HFF-Myc (cell line): ENCODE data around the gene SCMH1.

Source experiments
- DNase-seq: peaks from one replicate; pipeline ENCODE4 v3.0.0-alpha.2; 2011; ENCODE audit warnings: low read depth; ENCODE audit errors: extremely low read depth
- H3K4me3 ChIP-seq: replicated peaks from 2 replicates; pipeline ENCODE4 v1.5.1; 2011; ENCODE audit warnings: low read depth, mild to moderate bottlenecking, control low read depth, low read length
- CTCF ChIP-seq: IDR thresholded peaks from 2 replicates; pipeline ENCODE4 v1.5.1; 2012; ENCODE audit warnings: mild to moderate bottlenecking, low read depth, low read length, control low read depth; ENCODE audit errors: missing control alignments

The SCMH1 gene

GRCh38 chr1:41037116-41037903 lies 204.8 kb downstream of the SCMH1 start:
- DNase-seq: no peak
- no peak for TF ChIP-seq CTCF
- no peak overlapping the region for H3K4me3 ChIP-seq

- H3K4me3 ChIP-seq: no peak overlapping the region
- TF ChIP-seq CTCF: no peak
- DNase-seq: no peak
Measured at GRCh38 chr1:41033272-41033671, 208.8 kb downstream of the SCMH1 start.

GRCh38 chr1:41032147-41032546 lies 210.0 kb downstream of the SCMH1 start:
- DNase-seq: no peak
- H3K4me3 ChIP-seq: no peak overlapping the region
- TF ChIP-seq CTCF: no peak

GRCh38 chr1:41030872-41031616 lies 211.1 kb downstream of the SCMH1 start:
- no peak for DNase-seq
- TF ChIP-seq CTCF: no peak
- H3K4me3 ChIP-seq: no peak overlapping the region

- TF ChIP-seq CTCF: no peak
- no peak overlapping the region for H3K4me3 ChIP-seq
- DNase-seq: no peak
Measured at GRCh38 chr1:41028034-41028642, 214.0 kb downstream of the SCMH1 start.

GRCh38 chr1:41025979-41026819 lies 215.9 kb downstream of the SCMH1 start:
- no peak for DNase-seq
- no peak for TF ChIP-seq CTCF

More at GRCh38 chr1:41025979-41026819, 215.9 kb downstream of the SCMH1 start:
- H3K4me3 ChIP-seq: no peak overlapping the region
